H9 (cell line): ENCODE results near the gene SRPK2. TPM values are rescaled to one million over a fixed set of nuclear protein-coding genes. Genes with fewer than 3 reads are reported as not detected.

ENCODE experiments used
- DNase-seq: peaks from one replicate; pipeline ENCODE4 v3.0.0-alpha.2; 2017
- H2AFZ ChIP-seq: one replicate; pipeline ENCODE4 v1.6.1; 2013; ENCODE audit warnings: mild to moderate bottlenecking, low read length, control low read depth, moderate library complexity
- H2AK5ac ChIP-seq: 2 replicates; pipeline ENCODE4 v1.6.1; 2013; ENCODE audit warnings: low read length, control low read depth, mixed read lengths; ENCODE audit not compliant: insufficient read length
- H2BK120ac ChIP-seq: one replicate; pipeline ENCODE4 v1.6.1; 2013; ENCODE audit warnings: low read depth, mild to moderate bottlenecking, low read length, control low read depth, inconsistent platforms; ENCODE audit not compliant: poor library complexity, severe bottlenecking
- H2BK12ac ChIP-seq: 2 replicates; pipeline ENCODE4 v1.6.1; 2013; ENCODE audit warnings: low read length, control low read depth, mixed read lengths, low read depth; ENCODE audit not compliant: insufficient read length
- H2BK15ac ChIP-seq: 2 replicates; pipeline ENCODE4 v1.6.1; 2013; ENCODE audit warnings: low read depth, low read length, control low read depth
- H2BK20ac ChIP-seq: one replicate; pipeline ENCODE4 v1.6.1; 2013; ENCODE audit warnings: low read depth, mild to moderate bottlenecking, low read length, control low read depth, inconsistent platforms; ENCODE audit not compliant: poor library complexity, severe bottlenecking
- H2BK5ac ChIP-seq: 2 replicates; pipeline ENCODE4 v1.6.1; 2013; ENCODE audit warnings: low read length, control low read depth, mixed read lengths; ENCODE audit not compliant: insufficient read length
- H3K14ac ChIP-seq: 2 replicates; pipeline ENCODE4 v1.6.1; 2013; ENCODE audit warnings: low read length, control low read depth; ENCODE audit not compliant: insufficient read depth
- H3K18ac ChIP-seq: 2 replicates; pipeline ENCODE4 v1.6.1; 2013; ENCODE audit warnings: low read depth, mild to moderate bottlenecking, mixed read lengths, low read length, control low read depth; ENCODE audit not compliant: insufficient read length
- H3K23ac ChIP-seq: 2 replicates; pipeline ENCODE4 v1.6.1; 2013; ENCODE audit warnings: low read length, control low read depth, mixed read lengths, low read depth; ENCODE audit not compliant: insufficient read length
- H3K23me2 ChIP-seq: 2 replicates; pipeline ENCODE4 v1.6.1; 2013; ENCODE audit warnings: low read depth, mild to moderate bottlenecking, mixed read lengths, low read length, control low read depth; ENCODE audit not compliant: insufficient read length, poor library complexity, severe bottlenecking
- H3K27ac ChIP-seq: 2 replicates; pipeline ENCODE4 v1.5.1; 2013; ENCODE audit warnings: low read length, control low read depth, mixed read lengths, low read depth; ENCODE audit not compliant: insufficient read length
- H3K27me3 ChIP-seq: 2 replicates; pipeline ENCODE4 v1.6.1; 2013; ENCODE audit warnings: low read length, control low read depth, inconsistent platforms; ENCODE audit not compliant: insufficient read depth
- H3K4ac ChIP-seq: 2 replicates; pipeline ENCODE4 v1.6.1; 2013; ENCODE audit warnings: low read depth, mild to moderate bottlenecking, control low read depth, inconsistent platforms, low read length, moderate library complexity
- H3K4me1 ChIP-seq: 2 replicates; pipeline ENCODE4 v1.6.1; 2013; ENCODE audit warnings: low read length, control low read depth, inconsistent platforms; ENCODE audit not compliant: insufficient read depth
- H3K4me2 ChIP-seq: 2 replicates; pipeline ENCODE4 v1.6.1; 2013; ENCODE audit warnings: low read length, control low read depth, mixed read lengths; ENCODE audit not compliant: insufficient read length, insufficient read depth
- H3K56ac ChIP-seq: 2 replicates; pipeline ENCODE4 v1.6.1; 2013; ENCODE audit warnings: low read depth, mild to moderate bottlenecking, mixed read lengths, low read length, control low read depth; ENCODE audit not compliant: insufficient read length
- H3K79me1 ChIP-seq: 2 replicates; pipeline ENCODE4 v1.6.1; 2013; ENCODE audit warnings: low read depth, mild to moderate bottlenecking, moderate library complexity, low read length, control low read depth, inconsistent platforms; ENCODE audit not compliant: insufficient read depth, poor library complexity, severe bottlenecking
- H3K79me2 ChIP-seq: 2 replicates; pipeline ENCODE4 v1.6.1; 2013; ENCODE audit warnings: low read length, control low read depth, inconsistent platforms; ENCODE audit not compliant: insufficient read depth
- H3K9ac ChIP-seq: 2 replicates; pipeline ENCODE4 v1.6.1; 2013; ENCODE audit warnings: low read length, control low read depth, mixed read lengths; ENCODE audit not compliant: insufficient read length; ENCODE audit errors: extremely low read depth
- H3K9me3 ChIP-seq: one replicate; pipeline ENCODE4 v1.6.1; 2013; ENCODE audit warnings: low read depth, low read length, inconsistent platforms; ENCODE audit not compliant: control insufficient read depth
- H3T11ph ChIP-seq: one replicate; pipeline ENCODE4 v1.6.1; 2013; ENCODE audit warnings: mild to moderate bottlenecking, low read length, control low read depth, inconsistent platforms
- H4K20me1 ChIP-seq: one replicate; pipeline ENCODE4 v1.6.1; 2013; ENCODE audit not compliant: control insufficient read depth, insufficient read length, insufficient read depth
- H4K5ac ChIP-seq: 2 replicates; pipeline ENCODE4 v1.6.1; 2013; ENCODE audit warnings: low read depth, mild to moderate bottlenecking, mixed read lengths, low read length, control low read depth; ENCODE audit not compliant: insufficient read length
- H4K8ac ChIP-seq: replicated peaks from 2 replicates; pipeline ENCODE4 v1.6.1; 2013; ENCODE audit warnings: low read length, control low read depth, mixed read lengths, low read depth; ENCODE audit not compliant: insufficient read length
- H4K91ac ChIP-seq: 2 replicates; pipeline ENCODE4 v1.6.1; 2013; ENCODE audit warnings: low read depth, mild to moderate bottlenecking, moderate library complexity, mixed read lengths, low read length, control low read depth; ENCODE audit not compliant: insufficient read length
- H3K27ac Mint-ChIP-seq, 3 experiments: 2 replicates in 2 of 3; 3 replicates in 1 of 3; pipeline ENCODE4 v1.8.0; 2020 to 2021; ENCODE audit warnings: mixed read lengths in 3 of 3, mild to moderate bottlenecking in 1 of 3, moderate library complexity in 1 of 3
- H3K27me3 Mint-ChIP-seq: 2 replicates; pipeline ENCODE4 v1.8.0; 2021; ENCODE audit warnings: low read depth, mild to moderate bottlenecking, moderate library complexity, mixed read lengths
- H3K36me3 Mint-ChIP-seq, 3 experiments: 2 replicates in 2 of 3; 3 replicates in 1 of 3; pipeline ENCODE4 v1.8.0; 2020 to 2021; ENCODE audit warnings: low read depth in 3 of 3, mixed read lengths in 3 of 3; ENCODE audit not compliant: insufficient read depth in 1 of 3
- H3K4me1 Mint-ChIP-seq, 2 experiments: 2 replicates each; pipeline ENCODE4 v1.8.0; 2020; ENCODE audit warnings: mixed read lengths in 2 of 2
- H3K4me3 Mint-ChIP-seq, 2 experiments: 2 replicates in 1 of 2; 3 replicates in 1 of 2; pipeline ENCODE4 v1.8.0; 2020 to 2021; ENCODE audit warnings: mild to moderate bottlenecking in 2 of 2, mixed read lengths in 2 of 2, moderate library complexity in 1 of 2
- H3K9me3 Mint-ChIP-seq, 2 experiments: 2 replicates in 1 of 2; 3 replicates in 1 of 2; pipeline ENCODE4 v1.8.0; 2020; ENCODE audit warnings: mild to moderate bottlenecking in 2 of 2, mixed read lengths in 2 of 2, moderate library complexity in 1 of 2
- CTCF ChIP-seq: fragments of 200-600 bp; sonication (generic); conservative IDR thresholded peaks from 3 replicates; pipeline ENCODE4 v1.8.0; 2021; ENCODE audit warnings: antibody characterized with exemption, mild to moderate bottlenecking
- WGBS: extraction: QIAGEN DNeasy Blood & Tissue Kit; methylation state at CpG from one replicate; pipeline ENCODE4 v1.1.7; 2013; ENCODE audit warnings: missing lambda C conversion rate, low lambda C conversion rate, mixed read lengths; ENCODE audit not compliant: insufficient read length; ENCODE audit errors: extremely low coverage; 5-methylcytosine and 5-hydroxymethylcytosine counted together
- total RNA-seq: library from RNA; stranded (reverse); gene quantifications from 2 replicates; pipeline ENCODE4 v1.2.1, GENCODE V29; 2021

SRPK2 gene
- total RNA-seq, 1 experiment from 2014 or later: 41.1 TPM

GRCh38 chr7:105346593-105347322, 42.0 kb downstream of the SRPK2 start:
- Histone ChIP-seq H2BK15ac (no peak overlapping the region), H3K79me2 (peaks cover 8% of the 10 kb centered on the region; the same call in 1 of the 2 replicates), H2AK5ac (no peak overlapping the region), H3K18ac (no peak overlapping the region), H3K9ac (no peak overlapping the region), H3K9me3 (no peaks in the 10 kb centered on the region), H4K20me1 (no peaks in the 10 kb centered on the region), H3K27ac (no peak overlapping the region), H2BK5ac (no peak overlapping the region), H3K23me2 (no peaks in the 10 kb centered on the region), H4K91ac (no peak overlapping the region), H3K79me1 (peaks cover 15% of the 10 kb centered on the region), H3K56ac (no peak overlapping the region), H3K4me1 (peaks cover 3% of the 10 kb centered on the region), H3K23ac (no peak overlapping the region), H3K4ac (no peak overlapping the region), H4K8ac (no peak overlapping the region), H3K14ac (no peak overlapping the region), H4K5ac (no peak overlapping the region), H3K27me3 (no peaks in the 10 kb centered on the region), H3K4me2 (no peak overlapping the region), H2BK12ac (no peak overlapping the region), H3T11ph (no peak overlapping the region), H2BK20ac (no peak overlapping the region), H2BK120ac (no peak overlapping the region), H2AFZ (no peak overlapping the region)
- DNase-seq: no peak
- no CpG with 5 or more reads among the region's 10 CpGs for WGBS
- Mint-ChIP-seq H3K4me3 (no peak overlapping the region), H3K36me3 (no peaks in the 10 kb centered on the region), H3K9me3 (no peaks in the 10 kb centered on the region), H3K27me3 (no peaks in the 10 kb centered on the region), H3K4me1 (peaks cover 27 to 28% of the 10 kb centered on the region in 2 experiments), H3K27ac (peak overlapping the region in 1 of 3 experiments; percentile 66; a peak in 2 of 7 replicates)
- TF ChIP-seq CTCF: no peak
